Right atrium auricular region (tissue), 2 donors: ENCODE measurements around the gene NXPH4. TPM values are rescaled to one million over a fixed set of nuclear protein-coding genes. Genes with fewer than 3 reads are reported as not detected.
A peak's percentile ranks its signal among the peaks of the same experiment; 100 is the strongest.

Experiments used
- DNase-seq: peaks from one replicate; pipeline ENCODE4 v3.0.0-alpha.2; 2019; ENCODE audit warnings: low spot score
- H3K27ac ChIP-seq, 2 donors: fragments of 200-600 bp; sonication (generic); 1 replicate in 1 of 2; 2 replicates in 1 of 2; pipeline ENCODE4 v1.5.1; 2016 to 2019
- H3K27me3 ChIP-seq, 2 donors: fragments of 200-600 bp; sonication (generic); one replicate each; pipeline versions ENCODE4 v1.5.1 to v1.6.0; 2017 to 2019
- H3K36me3 ChIP-seq: fragments of 200-600 bp; sonication (generic); one replicate; pipeline ENCODE4 v1.5.1; 2016
- H3K4me1 ChIP-seq, 2 donors: fragments of 200-600 bp; sonication (generic); one replicate each; pipeline versions ENCODE4 v1.5.1 to v1.6.0; 2017 to 2019
- H3K4me3 ChIP-seq, 2 donors: fragments of 200-600 bp; sonication (generic); 1 replicate in 1 of 2; 2 replicates in 1 of 2; pipeline ENCODE4 v1.5.1; 2017 to 2019; ENCODE audit warnings: mild to moderate bottlenecking in 1 of 2, moderate library complexity in 1 of 2
- H3K9me3 ChIP-seq, 2 donors: fragments of 200-600 bp; sonication (generic); one replicate each; pipeline ENCODE4 v1.5.1; 2019
- total RNA-seq, 2 donors: library from RNA; depleted of rRNA; stranded (reverse); fragments of >200 nt; gene quantifications; one replicate each; pipeline ENCODE4 v1.1.0, GENCODE V29; 2016
- TF ChIP-seq, protein P1 (sequence below), 2 donors: fragments of 200-600 bp; sonication (generic); IDR thresholded peaks; one replicate each; pipeline ENCODE4 v1.5.1; 2019; ENCODE audit warnings: antibody characterized with exemption in 2 of 2

The NXPH4 gene
- total RNA-seq, 2 donors from 2014 or later = 0.28 to 1.1 TPM

DNA sequence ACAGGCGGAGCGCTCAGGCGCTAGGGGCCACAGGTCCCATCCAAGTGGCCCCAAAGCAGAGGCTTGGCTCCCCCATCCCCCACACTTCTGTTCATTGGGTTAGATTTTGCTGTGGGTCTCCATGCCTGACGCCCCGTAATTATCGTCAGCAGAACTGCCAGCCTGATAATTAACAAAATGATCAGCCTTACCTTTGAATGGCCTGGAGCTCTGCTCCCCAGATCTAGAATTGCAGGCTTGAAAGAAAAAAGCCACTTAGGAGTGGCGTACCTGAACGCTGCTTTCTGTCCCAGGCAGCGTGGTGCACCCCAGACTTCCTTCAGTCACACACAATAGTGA, 40.5 kb upstream of the NXPH4 start:
- no peaks in the 10 kb centered on the region for H3K9me3 ChIP-seq
- TF ChIP-seq, protein P1, sequence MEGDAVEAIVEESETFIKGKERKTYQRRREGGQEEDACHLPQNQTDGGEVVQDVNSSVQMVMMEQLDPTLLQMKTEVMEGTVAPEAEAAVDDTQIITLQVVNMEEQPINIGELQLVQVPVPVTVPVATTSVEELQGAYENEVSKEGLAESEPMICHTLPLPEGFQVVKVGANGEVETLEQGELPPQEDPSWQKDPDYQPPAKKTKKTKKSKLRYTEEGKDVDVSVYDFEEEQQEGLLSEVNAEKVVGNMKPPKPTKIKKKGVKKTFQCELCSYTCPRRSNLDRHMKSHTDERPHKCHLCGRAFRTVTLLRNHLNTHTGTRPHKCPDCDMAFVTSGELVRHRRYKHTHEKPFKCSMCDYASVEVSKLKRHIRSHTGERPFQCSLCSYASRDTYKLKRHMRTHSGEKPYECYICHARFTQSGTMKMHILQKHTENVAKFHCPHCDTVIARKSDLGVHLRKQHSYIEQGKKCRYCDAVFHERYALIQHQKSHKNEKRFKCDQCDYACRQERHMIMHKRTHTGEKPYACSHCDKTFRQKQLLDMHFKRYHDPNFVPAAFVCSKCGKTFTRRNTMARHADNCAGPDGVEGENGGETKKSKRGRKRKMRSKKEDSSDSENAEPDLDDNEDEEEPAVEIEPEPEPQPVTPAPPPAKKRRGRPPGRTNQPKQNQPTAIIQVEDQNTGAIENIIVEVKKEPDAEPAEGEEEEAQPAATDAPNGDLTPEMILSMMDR (IDR thresholded peaks at IDR 0.05) = peak in 1 of 2 donors; percentile 8
- H3K36me3 ChIP-seq = peaks cover 82% of the 10 kb centered on the region
- H3K27ac ChIP-seq = no peak overlapping the region
- DNase-seq = no peak
- H3K4me3 ChIP-seq = no peak overlapping the region
- no peaks in the 10 kb centered on the region for H3K27me3 ChIP-seq
- no peaks in the 10 kb centered on the region for H3K4me1 ChIP-seq

DNA sequence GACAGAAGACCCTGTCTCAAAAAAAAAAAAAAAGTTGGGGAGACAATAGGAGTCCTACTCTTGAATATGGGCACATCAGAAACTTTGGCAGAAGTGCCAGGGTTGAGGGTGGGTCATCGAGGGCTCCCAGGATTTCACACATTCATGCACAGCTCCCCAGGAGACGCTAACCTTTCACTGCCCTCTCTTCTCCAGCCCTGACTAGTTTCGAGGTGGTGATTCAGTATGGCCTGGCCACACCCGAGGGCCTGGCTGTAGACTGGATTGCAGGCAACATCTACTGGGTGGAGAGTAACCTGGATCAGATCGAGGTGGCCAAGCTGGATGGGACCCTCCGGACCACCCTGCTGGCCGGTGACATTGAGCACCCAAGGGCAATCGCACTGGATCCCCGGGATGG, 39.7 kb upstream of the NXPH4 start:
- Histone ChIP-seq H3K9me3 (no peaks in the 10 kb centered on the region), H3K27ac (no peak overlapping the region), H3K36me3 (peaks cover 89% of the 10 kb centered on the region), H3K4me1 (no peaks in the 10 kb centered on the region), H3K4me3 (no peak overlapping the region), H3K27me3 (no peaks in the 10 kb centered on the region)
- TF ChIP-seq, protein P1 (IDR thresholded peaks at IDR 0.05) = no peak
- no peak for DNase-seq

DNA sequence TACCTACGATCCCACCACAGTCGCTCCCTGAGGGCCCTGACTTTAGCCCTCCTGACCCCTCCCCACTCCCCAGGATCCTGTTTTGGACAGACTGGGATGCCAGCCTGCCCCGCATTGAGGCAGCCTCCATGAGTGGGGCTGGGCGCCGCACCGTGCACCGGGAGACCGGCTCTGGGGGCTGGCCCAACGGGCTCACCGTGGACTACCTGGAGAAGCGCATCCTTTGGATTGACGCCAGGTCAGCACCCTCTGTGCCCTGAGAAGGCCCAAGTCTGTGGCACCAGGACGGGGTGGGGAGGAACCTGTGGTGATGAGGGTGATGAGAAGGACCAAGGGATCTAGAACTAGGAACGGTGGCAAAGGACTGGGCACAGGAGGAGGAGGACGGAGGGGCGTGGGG, 39.2 kb upstream of the NXPH4 start:
- Histone ChIP-seq H3K4me1 (no peaks in the 10 kb centered on the region), H3K9me3 (no peaks in the 10 kb centered on the region), H3K27ac (no peak overlapping the region), H3K36me3 (peaks cover 92% of the 10 kb centered on the region), H3K4me3 (no peak overlapping the region), H3K27me3 (no peaks in the 10 kb centered on the region)
- TF ChIP-seq, protein P1 (IDR thresholded peaks at IDR 0.05) = no peak
- DNase-seq = no peak

DNA sequence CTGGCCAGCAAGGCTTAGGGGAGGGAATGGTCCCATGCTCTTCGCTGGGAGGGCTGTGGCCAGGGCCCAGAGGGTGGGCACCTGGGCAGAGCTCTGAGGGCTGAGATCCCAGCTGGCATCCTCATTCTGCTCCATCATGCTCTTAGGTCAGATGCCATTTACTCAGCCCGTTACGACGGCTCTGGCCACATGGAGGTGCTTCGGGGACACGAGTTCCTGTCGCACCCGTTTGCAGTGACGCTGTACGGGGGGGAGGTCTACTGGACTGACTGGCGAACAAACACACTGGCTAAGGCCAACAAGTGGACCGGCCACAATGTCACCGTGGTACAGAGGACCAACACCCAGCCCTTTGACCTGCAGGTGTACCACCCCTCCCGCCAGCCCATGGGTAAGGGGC, 38.4 kb upstream of the NXPH4 start:
- DNase-seq = no peak
- TF ChIP-seq, protein P1 (IDR thresholded peaks at IDR 0.05) = no peak
- no peaks in the 10 kb centered on the region for H3K27me3 ChIP-seq
- H3K4me3 ChIP-seq = no peak overlapping the region
- H3K36me3 ChIP-seq = peaks cover 86% of the 10 kb centered on the region
- H3K9me3 ChIP-seq = no peaks in the 10 kb centered on the region
- H3K4me1 ChIP-seq = no peaks in the 10 kb centered on the region
- no peak overlapping the region for H3K27ac ChIP-seq

DNA sequence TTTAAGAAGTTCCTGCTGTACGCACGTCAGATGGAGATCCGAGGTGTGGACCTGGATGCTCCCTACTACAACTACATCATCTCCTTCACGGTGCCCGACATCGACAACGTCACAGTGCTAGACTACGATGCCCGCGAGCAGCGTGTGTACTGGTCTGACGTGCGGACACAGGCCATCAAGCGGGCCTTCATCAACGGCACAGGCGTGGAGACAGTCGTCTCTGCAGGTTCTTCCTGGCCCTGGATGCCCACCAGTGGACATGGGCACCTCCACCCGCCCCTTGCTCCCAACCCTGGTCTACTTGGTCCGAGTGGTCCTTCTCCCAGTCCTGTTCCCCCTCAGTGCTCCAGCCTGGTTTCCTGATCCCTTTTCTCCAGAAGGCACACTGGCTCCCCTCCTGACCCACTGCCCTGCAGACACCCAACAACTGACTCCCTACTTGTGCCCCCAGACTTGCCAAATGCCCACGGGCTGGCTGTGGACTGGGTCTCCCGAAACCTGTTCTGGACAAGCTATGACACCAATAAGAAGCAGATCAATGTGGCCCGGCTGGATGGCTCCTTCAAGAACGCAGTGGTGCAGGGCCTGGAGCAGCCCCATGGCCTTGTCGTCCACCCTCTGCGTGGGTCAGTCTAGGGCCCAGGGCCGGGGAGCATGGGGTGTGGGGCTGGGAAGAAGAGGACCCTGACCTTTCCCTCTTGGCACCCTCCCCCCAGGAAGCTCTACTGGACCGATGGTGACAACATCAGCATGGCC, 37.1 kb upstream of the NXPH4 start:
- TF ChIP-seq, protein P1 (IDR thresholded peaks at IDR 0.05) = no peak
- no peaks in the 10 kb centered on the region for H3K9me3 ChIP-seq
- no peak overlapping the region for H3K4me3 ChIP-seq
- H3K4me1 ChIP-seq = no peaks in the 10 kb centered on the region
- no peak overlapping the region for H3K27ac ChIP-seq
- H3K36me3 ChIP-seq = peaks cover 86% of the 10 kb centered on the region
- H3K27me3 ChIP-seq = no peaks in the 10 kb centered on the region
- DNase-seq = no peak
